Caco-2 (cell line): ENCODE data around the gene ZNF521. TPM values are rescaled to one million over a fixed set of nuclear protein-coding genes. Genes with fewer than 3 reads are reported as not detected.

ENCODE experiments used
- BruUV-seq: library from RNA; stranded (reverse); fragments of 400-500 nt; replicated peaks from 2 replicates; lab custom pipeline; 2021; lab: Mats Ljungman, UMichigan
- CTCF ChIA-PET: fragments of 300-600 bp; sonication (Branson Sonifier 250); formaldehyde crosslinking; loops from one replicate; lab custom pipeline; 2022; ENCODE audit warnings: antibody characterized with exemption; lab: Charles Lee
- POLR2A ChIA-PET: fragments of 300-600 bp; sonication (Branson Sonifier 250); formaldehyde crosslinking; loops from one replicate; lab custom pipeline; 2022; ENCODE audit warnings: antibody characterized with exemption; lab: Charles Lee
- DNase-seq, 2 experiments: peaks; one replicate each; pipeline versions ENCODE4 v3.0.0 to v3.0.0-alpha.2; 2020 to 2022
- H3K27me3 ChIP-seq: replicated peaks from 2 replicates; pipeline ENCODE4 v1.6.0; 2011; ENCODE audit warnings: low read length; ENCODE audit not compliant: control insufficient read depth, insufficient read depth
- H3K36me3 ChIP-seq: 2 replicates; pipeline ENCODE4 v1.5.1; 2011; ENCODE audit warnings: low read length; ENCODE audit not compliant: control insufficient read depth, insufficient read depth
- H3K4me1 ChIP-seq: fragments of 250-450 bp; sonication (Bioruptor Pico); 2 replicates; pipeline ENCODE4 v1.5.1; 2020; ENCODE audit warnings: mild to moderate bottlenecking
- H3K4me3 ChIP-seq: 2 replicates; pipeline ENCODE4 v1.5.1; 2011; ENCODE audit warnings: low read depth, mild to moderate bottlenecking, control low read depth, low read length
- H3K9me3 ChIP-seq: fragments of 250-450 bp; sonication (Bioruptor Pico); 2 replicates; pipeline ENCODE4 v1.5.1; 2020; ENCODE audit warnings: mild to moderate bottlenecking, moderate library complexity
- H3K27ac Mint-ChIP-seq: one replicate; pipeline ENCODE4 v1.8.0; 2022; ENCODE audit warnings: mixed read lengths; ENCODE audit not compliant: unreplicated experiment
- H3K27me3 Mint-ChIP-seq: one replicate; pipeline ENCODE4 v1.8.0; 2022; ENCODE audit warnings: mixed read lengths; ENCODE audit not compliant: insufficient read depth, unreplicated experiment
- H3K36me3 Mint-ChIP-seq: one replicate; pipeline ENCODE4 v1.8.0; 2022; ENCODE audit warnings: mild to moderate bottlenecking, mixed read lengths; ENCODE audit not compliant: insufficient read depth, unreplicated experiment
- H3K4me1 Mint-ChIP-seq: one replicate; pipeline ENCODE4 v1.8.0; 2022; ENCODE audit warnings: low read depth, mixed read lengths; ENCODE audit not compliant: unreplicated experiment
- H3K4me3 Mint-ChIP-seq: one replicate; pipeline ENCODE4 v1.8.0; 2022; ENCODE audit warnings: mild to moderate bottlenecking, moderate library complexity, mixed read lengths; ENCODE audit not compliant: unreplicated experiment
- H3K9me3 Mint-ChIP-seq: one replicate; pipeline ENCODE4 v1.8.0; 2022; ENCODE audit warnings: mixed read lengths; ENCODE audit not compliant: unreplicated experiment
- CTCF ChIP-seq, 2 experiments: fragments of 200-600 bp in 1 of 2; IDR thresholded peaks; 1 replicate in 1 of 2; 2 replicates in 1 of 2; pipeline versions ENCODE4 v1.5.1 to v1.8.0; 2011 to 2022; ENCODE audit warnings: antibody characterized with exemption in 1 of 2, control low read depth in 1 of 2, inconsistent platforms in 1 of 2, low read depth in 1 of 2, low read length in 1 of 2, mild to moderate bottlenecking in 1 of 2, moderate library complexity in 1 of 2; ENCODE audit not compliant: insufficient read depth in 1 of 2, severe bottlenecking in 1 of 2, unreplicated experiment in 1 of 2
- intact Hi-C: fragments of 100-400 bp; cut with micrococcal nuclease; formaldehyde crosslinking; loops from one replicate; pipeline ENCODE4 v1.10.0; 2022; ENCODE audit not compliant: unreplicated experiment
- total RNA-seq: library from RNA; stranded (reverse); gene quantifications from 2 replicates; pipeline ENCODE4 v1.2.3, GENCODE V29; 2022

Gene ZNF521
- total RNA-seq, 1 experiment from 2014 or later = not detected

GRCh38 chr18:25113566-25113965, 238.4 kb downstream of the ZNF521 start:
- Mint-ChIP-seq H3K4me1 (peaks cover 7% of the 10 kb centered on the region), H3K36me3 (no peaks in the 10 kb centered on the region), H3K4me3 (no peak overlapping the region), H3K27ac (no peak overlapping the region), H3K9me3 (no peaks in the 10 kb centered on the region), H3K27me3 (no peaks in the 10 kb centered on the region)
- ChIA-PET POLR2A (no interaction called here), CTCF (no interaction called here)
- no TSS peak for BruUV-seq
- intact Hi-C loops = no loop called here
- TF ChIP-seq CTCF (IDR thresholded peaks at IDR 0.05; ENCODE audit: insufficient read depth in 1 of 2, low read depth in 1 of 2, low read length in 1 of 2, severe bottlenecking in 1 of 2, unreplicated experiment in 1 of 2) = no peak
- no peaks in the 10 kb centered on the region for H3K36me3 ChIP-seq
- H3K27me3 ChIP-seq = no peaks in the 10 kb centered on the region
- H3K9me3 ChIP-seq = no peaks in the 10 kb centered on the region
- H3K4me3 ChIP-seq = no peak overlapping the region
- DNase-seq = no peak
- H3K4me1 ChIP-seq = no peaks in the 10 kb centered on the region

- intact Hi-C loops = no loop called here
- Histone ChIP-seq H3K4me3 (no peak overlapping the region), H3K4me1 (no peaks in the 10 kb centered on the region), H3K27me3 (no peaks in the 10 kb centered on the region), H3K36me3 (no peaks in the 10 kb centered on the region), H3K9me3 (no peaks in the 10 kb centered on the region)
- H3K9me3 Mint-ChIP-seq = no peaks in the 10 kb centered on the region
- no peak overlapping the region for H3K4me3 Mint-ChIP-seq
- ChIA-PET POLR2A (no interaction called here), CTCF (no interaction called here)
- TF ChIP-seq CTCF (IDR thresholded peaks at IDR 0.05; ENCODE audit: insufficient read depth in 1 of 2, low read depth in 1 of 2, low read length in 1 of 2, severe bottlenecking in 1 of 2, unreplicated experiment in 1 of 2) = no peak
- DNase-seq = no peak
- no peak overlapping the region for H3K27ac Mint-ChIP-seq
- H3K36me3 Mint-ChIP-seq = no peaks in the 10 kb centered on the region
- no peaks in the 10 kb centered on the region for H3K27me3 Mint-ChIP-seq
- BruUV-seq = no TSS peak
- peaks cover 7% of the 10 kb centered on the region for H3K4me1 Mint-ChIP-seq
Observed at GRCh38 chr18:25112821-25113434, 239.0 kb downstream of the ZNF521 start.

- TF ChIP-seq CTCF (IDR thresholded peaks at IDR 0.05; ENCODE audit: insufficient read depth in 1 of 2, low read depth in 1 of 2, low read length in 1 of 2, severe bottlenecking in 1 of 2, unreplicated experiment in 1 of 2) = no peak
- no peaks in the 10 kb centered on the region for H3K27me3 Mint-ChIP-seq
- BruUV-seq = no TSS peak
- no peaks in the 10 kb centered on the region for H3K9me3 ChIP-seq
- peaks cover 7% of the 10 kb centered on the region for H3K4me1 Mint-ChIP-seq
- no peaks in the 10 kb centered on the region for H3K9me3 Mint-ChIP-seq
- H3K4me3 Mint-ChIP-seq = no peak overlapping the region
- no peaks in the 10 kb centered on the region for H3K36me3 Mint-ChIP-seq
- ChIA-PET CTCF (no interaction called here), POLR2A (no interaction called here)
- intact Hi-C loops = no loop called here
- no peak for DNase-seq
- H3K36me3 ChIP-seq = no peaks in the 10 kb centered on the region
- no peak overlapping the region for H3K27ac Mint-ChIP-seq
- no peaks in the 10 kb centered on the region for H3K4me1 ChIP-seq
- no peak overlapping the region for H3K4me3 ChIP-seq
- no peaks in the 10 kb centered on the region for H3K27me3 ChIP-seq
Observed at GRCh38 chr18:25111377-25112288, 240.3 kb downstream of the ZNF521 start.
